Measurements from ENCODE around the gene SYNDIG1. TPM values are rescaled to one million over a fixed set of nuclear protein-coding genes. Genes with fewer than 3 reads are reported as not detected.

The SYNDIG1 gene
- total and polyA plus RNA-seq, 2 of the 4 experiments (the other 2 are of a cell fraction), result not detected

DNA sequence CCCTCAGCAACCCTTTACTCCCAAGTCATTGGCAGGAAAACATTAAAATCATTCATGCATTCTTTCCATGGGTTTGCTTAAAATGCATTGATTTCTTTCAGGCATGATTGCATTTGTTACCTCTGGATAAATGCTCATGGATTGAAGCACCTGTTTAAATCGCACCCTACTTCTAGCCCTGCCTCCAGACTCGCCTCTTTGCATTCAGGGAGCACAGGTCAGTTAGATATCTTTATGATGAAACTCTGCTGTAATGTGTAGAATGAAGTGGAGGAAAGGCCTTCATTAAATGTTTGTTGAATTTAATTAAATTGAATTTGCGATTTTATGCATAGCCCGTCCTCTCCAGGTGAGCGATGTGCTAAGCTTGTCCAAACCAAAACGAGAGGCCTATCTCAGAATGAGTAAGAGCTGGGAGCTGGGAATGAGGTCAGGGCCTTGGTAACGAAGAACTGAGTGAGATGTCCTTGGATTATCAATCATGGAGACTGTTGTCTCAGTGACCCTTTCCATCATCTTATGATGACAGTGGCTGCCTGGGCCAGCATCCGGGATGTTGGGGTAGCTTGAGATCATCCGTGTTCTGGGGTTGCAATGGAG lies 210.1 kb downstream of the SYNDIG1 start:
- Histone ChIP-seq H2BK5ac (ENCODE audit: low read depth, low read length, poor library complexity, severe bottlenecking) (no peak overlapping the region), H4K20me1 (ENCODE audit: insufficient read depth, low read length) (no peaks in the 10 kb centered on the region), H3K23ac (ENCODE audit: low read depth, low read length) (no peak overlapping the region), H4K8ac (ENCODE audit: low read depth in 2 of 2, low read length in 2 of 2) (no peak overlapping the region), H2BK20ac (ENCODE audit: low read depth, low read length) (no peak overlapping the region), H3K18ac (ENCODE audit: low read depth, low read length) (no peak overlapping the region), H3K36me3 (ENCODE audit: control insufficient read depth, insufficient read depth, low read length) (no peaks in the 10 kb centered on the region), H4K5ac (ENCODE audit: low read depth, low read length) (no peak overlapping the region), H3K14ac (replicated peaks; ENCODE audit: low read depth, low read length) (no peak overlapping the region), H2AFZ (replicated peaks; ENCODE audit: low read length, poor library complexity) (no peak overlapping the region), H3K4me2 (ENCODE audit: low read depth, low read length) (no peak overlapping the region), H3K4me1 (ENCODE audit: control insufficient read depth, insufficient read depth, low read length) (no peaks in the 10 kb centered on the region; the same call in 1 of the 2 replicates), H2AK5ac (ENCODE audit: low read depth, low read length) (no peak overlapping the region), H3K4me3 (ENCODE audit: insufficient read depth, low read depth, low read length) (no peak overlapping the region), H3K9ac (ENCODE audit: low read depth, low read length) (no peak overlapping the region), H3K79me1 (ENCODE audit: low read depth in 1 of 2, low read length in 2 of 2) (no peaks in the 10 kb centered on the region), H3K9me3 (ENCODE audit: control insufficient read depth, insufficient read depth, low read length) (no peaks in the 10 kb centered on the region), H2BK15ac (ENCODE audit: low read depth, low read length) (no peak overlapping the region), H2AK9ac (replicated peaks; ENCODE audit: low read depth, low read length, poor library complexity) (no peak overlapping the region), H3K4ac (ENCODE audit: low read depth, low read length) (no peak overlapping the region), H3K56ac (ENCODE audit: extremely low read depth, insufficient read depth, low read length) (no peak overlapping the region), H3K27me3 (ENCODE audit: control insufficient read depth, insufficient read depth, low read length) (peaks cover 7% of the 10 kb centered on the region), H3K27ac (ENCODE audit: insufficient read depth, low read length) (no peak overlapping the region), H3K9me1 (ENCODE audit: insufficient read depth, low read length) (no peaks in the 10 kb centered on the region), H4K91ac (ENCODE audit: insufficient read depth, low read depth, low read length) (no peak overlapping the region), H2BK120ac (ENCODE audit: low read depth, low read length) (no peak overlapping the region)
- in situ Hi-C loops (cut with MboI; ENCODE audit: low sequenced_read_pairs), result no loop called here
- CTCF ChIA-PET, result no interaction called here
- intact Hi-C loops (cut with micrococcal nuclease), result no loop called here
- no TSS peak for BruUV-seq (replicated peaks)
- WGBS, 2 experiments (ENCODE audit: extremely low coverage in 2 of 2, insufficient read length in 1 of 2), result 94% methylated on average over 3 of the region's 9 CpGs; no CpG with 5 or more reads in 1 of the 2 experiments
- no peak for ATAC-seq (ENCODE audit: low read depth)
- no peak for TF ChIP-seq RAD21 (IDR thresholded peaks at IDR 0.05; ENCODE audit: low read length)
- TF ChIP-seq MAFK (IDR thresholded peaks at IDR 0.05; ENCODE audit: low read depth, low read length), result no peak
- no peak for TF ChIP-seq MAZ (IDR thresholded peaks at IDR 0.05; ENCODE audit: borderline replicate concordance, low read depth, low read length)
- no peak for TF ChIP-seq FOS (IDR thresholded peaks at IDR 0.05; ENCODE audit: low read depth, low read length)
- no peak for TF ChIP-seq MXI1 (IDR thresholded peaks at IDR 0.05; ENCODE audit: borderline replicate concordance, low read depth, low read length)
- TF ChIP-seq SMC3 (IDR thresholded peaks at IDR 0.05; ENCODE audit: low read depth, low read length), result no peak
- TF ChIP-seq, protein P1, sequence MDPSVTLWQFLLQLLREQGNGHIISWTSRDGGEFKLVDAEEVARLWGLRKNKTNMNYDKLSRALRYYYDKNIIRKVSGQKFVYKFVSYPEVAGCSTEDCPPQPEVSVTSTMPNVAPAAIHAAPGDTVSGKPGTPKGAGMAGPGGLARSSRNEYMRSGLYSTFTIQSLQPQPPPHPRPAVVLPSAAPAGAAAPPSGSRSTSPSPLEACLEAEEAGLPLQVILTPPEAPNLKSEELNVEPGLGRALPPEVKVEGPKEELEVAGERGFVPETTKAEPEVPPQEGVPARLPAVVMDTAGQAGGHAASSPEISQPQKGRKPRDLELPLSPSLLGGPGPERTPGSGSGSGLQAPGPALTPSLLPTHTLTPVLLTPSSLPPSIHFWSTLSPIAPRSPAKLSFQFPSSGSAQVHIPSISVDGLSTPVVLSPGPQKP (IDR thresholded peaks at IDR 0.05; ENCODE audit: borderline replicate concordance, low read depth, low read length), result no peak
- no peak for TF ChIP-seq CHD1 (IDR thresholded peaks at IDR 0.05; ENCODE audit: low read depth, low read length)
- TF ChIP-seq RFX5 (IDR thresholded peaks at IDR 0.05; ENCODE audit: low read depth, low read length), result no peak
- TF ChIP-seq, protein P2, sequence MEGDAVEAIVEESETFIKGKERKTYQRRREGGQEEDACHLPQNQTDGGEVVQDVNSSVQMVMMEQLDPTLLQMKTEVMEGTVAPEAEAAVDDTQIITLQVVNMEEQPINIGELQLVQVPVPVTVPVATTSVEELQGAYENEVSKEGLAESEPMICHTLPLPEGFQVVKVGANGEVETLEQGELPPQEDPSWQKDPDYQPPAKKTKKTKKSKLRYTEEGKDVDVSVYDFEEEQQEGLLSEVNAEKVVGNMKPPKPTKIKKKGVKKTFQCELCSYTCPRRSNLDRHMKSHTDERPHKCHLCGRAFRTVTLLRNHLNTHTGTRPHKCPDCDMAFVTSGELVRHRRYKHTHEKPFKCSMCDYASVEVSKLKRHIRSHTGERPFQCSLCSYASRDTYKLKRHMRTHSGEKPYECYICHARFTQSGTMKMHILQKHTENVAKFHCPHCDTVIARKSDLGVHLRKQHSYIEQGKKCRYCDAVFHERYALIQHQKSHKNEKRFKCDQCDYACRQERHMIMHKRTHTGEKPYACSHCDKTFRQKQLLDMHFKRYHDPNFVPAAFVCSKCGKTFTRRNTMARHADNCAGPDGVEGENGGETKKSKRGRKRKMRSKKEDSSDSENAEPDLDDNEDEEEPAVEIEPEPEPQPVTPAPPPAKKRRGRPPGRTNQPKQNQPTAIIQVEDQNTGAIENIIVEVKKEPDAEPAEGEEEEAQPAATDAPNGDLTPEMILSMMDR (conservative IDR thresholded peaks at IDR 0.05; ENCODE audit: low read depth, low read length), result no peak
- TF ChIP-seq, protein P3, sequence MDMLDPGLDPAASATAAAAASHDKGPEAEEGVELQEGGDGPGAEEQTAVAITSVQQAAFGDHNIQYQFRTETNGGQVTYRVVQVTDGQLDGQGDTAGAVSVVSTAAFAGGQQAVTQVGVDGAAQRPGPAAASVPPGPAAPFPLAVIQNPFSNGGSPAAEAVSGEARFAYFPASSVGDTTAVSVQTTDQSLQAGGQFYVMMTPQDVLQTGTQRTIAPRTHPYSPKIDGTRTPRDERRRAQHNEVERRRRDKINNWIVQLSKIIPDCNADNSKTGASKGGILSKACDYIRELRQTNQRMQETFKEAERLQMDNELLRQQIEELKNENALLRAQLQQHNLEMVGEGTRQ (IDR thresholded peaks at IDR 0.05; ENCODE audit: low read depth, low read length), result no peak
- TF ChIP-seq POLR2A (IDR thresholded peaks at IDR 0.05; ENCODE audit: low read depth, low read length), result no peak
- DNase-seq, result no peak
- POLR2A ChIA-PET (ENCODE audit: unreplicated experiment), result no interaction called here
- dilution Hi-C loops (cut with HindIII; ENCODE audit: low sequenced_read_pairs, unreplicated experiment), result no loop called here

Data from IMR-90 (cell line).